CMK (cell line): ENCODE results near the gene HNRNPUL1.
"Not testable (repeated sequence)": the region's sequence is repeated elsewhere in the genome, so short reads cannot be mapped to it uniquely, and the experiment has no call there.

Experiments used
- DNase-seq: peaks from one replicate; pipeline ENCODE4 v3.0.0-alpha.2; 2010; ENCODE audit warnings: low read depth

The HNRNPUL1 gene

DNA sequence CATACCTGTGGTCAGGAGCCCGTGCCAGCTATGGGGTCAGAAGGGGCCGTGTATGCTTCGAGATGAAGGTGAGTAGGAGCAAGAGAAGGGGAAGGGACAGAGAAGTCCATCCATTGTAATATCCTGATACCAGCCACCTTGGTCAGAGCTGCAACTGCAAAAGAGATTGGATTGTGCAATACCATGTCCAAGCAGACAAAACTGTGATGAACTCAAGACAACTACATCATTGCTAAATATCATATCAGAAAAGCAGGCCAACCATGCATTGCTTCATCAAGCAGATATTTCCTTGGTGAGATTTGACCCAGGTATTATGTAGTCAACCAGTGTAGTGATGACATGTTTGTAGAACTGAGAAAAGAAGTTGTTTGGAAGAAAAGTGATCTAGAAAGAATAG lies 12.1 kb downstream of the HNRNPUL1 start:
- DNase-seq = no peak

GRCh38 chr19:41278478-41278877 lies 14.3 kb downstream of the HNRNPUL1 start:
- DNase-seq = no peak

DNA sequence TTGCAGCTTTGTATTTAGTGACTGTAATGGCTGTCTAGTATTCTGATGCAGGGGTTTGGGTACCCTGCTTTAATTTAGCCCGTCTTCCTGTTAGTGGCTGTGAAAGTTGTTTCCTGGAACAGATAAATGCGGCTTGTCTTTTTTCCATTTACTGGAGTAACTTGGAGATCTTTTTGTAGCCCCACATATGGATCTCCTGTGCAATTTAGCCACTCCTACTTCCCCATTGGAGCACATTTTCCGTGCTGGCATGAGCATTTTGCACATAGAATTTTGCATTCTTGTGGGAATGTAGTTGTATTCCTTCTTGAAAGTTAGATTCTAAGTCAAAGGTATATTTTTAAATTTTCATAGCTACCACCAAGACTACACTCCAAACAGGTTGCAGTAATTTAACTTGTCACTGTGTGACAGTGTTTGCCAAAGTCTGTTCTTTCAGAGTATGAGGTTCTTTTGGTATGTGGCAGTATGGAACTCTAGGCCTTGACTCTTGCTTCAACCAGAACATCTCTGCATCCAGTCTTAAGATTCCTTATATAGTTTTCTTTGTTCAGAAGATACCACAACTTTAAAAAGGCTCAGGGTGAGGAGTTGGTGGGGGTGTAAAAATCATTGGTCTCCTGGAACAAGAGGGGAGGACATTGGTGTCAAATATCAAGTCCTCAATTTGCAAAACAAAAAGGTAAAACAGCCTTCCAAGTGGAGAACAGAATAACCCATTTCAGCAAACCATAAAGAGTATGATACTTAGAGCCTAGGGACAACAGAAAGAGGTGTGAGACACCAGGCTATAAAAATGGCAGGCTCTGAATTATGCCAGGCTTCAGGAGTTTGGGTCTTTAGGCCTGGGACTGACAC lies 24.7 kb downstream of the HNRNPUL1 start:
- no peak for DNase-seq

- DNase-seq = not testable (repeated sequence)
Observed at GRCh38 chr19:41289814-41290213, 25.6 kb downstream of the HNRNPUL1 start.

GRCh38 chr19:41294393-41294792 lies 30.2 kb downstream of the HNRNPUL1 start:
- no peak for DNase-seq

- DNase-seq = no peak
Observed at GRCh38 chr19:41295499-41295898, 31.3 kb downstream of the HNRNPUL1 start.

GRCh38 chr19:41296433-41296871 lies 32.3 kb downstream of the HNRNPUL1 start:
- DNase-seq = no peak

- no peak for DNase-seq
Observed at GRCh38 chr19:41297628-41298347, 33.6 kb downstream of the HNRNPUL1 start.

GRCh38 chr19:41298348-41298964 lies 34.3 kb downstream of the HNRNPUL1 start:
- DNase-seq = no peak

- no peak for DNase-seq
Observed at GRCh38 chr19:41299046-41299754, 35.0 kb downstream of the HNRNPUL1 start.

DNA sequence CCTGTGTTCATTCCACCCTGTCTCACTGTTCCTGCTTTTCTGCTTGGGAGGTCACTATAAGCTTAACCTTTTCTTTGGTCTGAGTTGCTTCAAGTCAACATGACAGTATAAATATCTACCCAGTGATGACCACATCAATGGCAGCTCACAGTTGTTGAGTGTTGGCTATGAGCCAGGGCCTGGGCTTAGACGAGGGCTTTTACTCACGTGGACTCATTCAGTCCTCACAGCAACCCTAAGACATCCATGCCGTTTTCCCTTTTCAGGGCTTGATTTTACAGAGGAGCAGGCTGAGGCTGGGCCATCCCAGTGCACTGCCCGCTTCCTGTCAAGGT lies 35.5 kb downstream of the HNRNPUL1 start:
- no peak for DNase-seq

GRCh38 chr19:41300555-41300954 lies 36.4 kb downstream of the HNRNPUL1 start:
- DNase-seq = no peak

GRCh38 chr19:41302624-41303351 lies 38.6 kb downstream of the HNRNPUL1 start:
- DNase-seq = no peak

DNA sequence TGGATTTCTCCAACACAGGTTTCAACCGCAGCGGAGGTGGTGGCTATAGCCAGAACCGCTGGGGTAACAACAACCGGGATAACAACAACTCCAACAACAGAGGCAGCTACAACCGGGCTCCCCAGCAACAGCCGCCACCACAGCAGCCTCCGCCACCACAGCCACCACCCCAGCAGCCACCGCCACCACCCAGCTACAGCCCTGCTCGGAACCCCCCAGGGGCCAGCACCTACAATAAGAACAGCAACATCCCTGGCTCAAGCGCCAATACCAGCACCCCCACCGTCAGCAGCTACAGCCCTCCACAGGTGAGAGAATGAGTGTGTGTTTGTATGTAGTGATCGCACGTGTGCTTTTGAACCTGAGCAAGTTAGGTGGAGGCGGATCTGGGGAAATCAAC lies 39.8 kb downstream of the HNRNPUL1 start:
- DNase-seq = no peak

DNA sequence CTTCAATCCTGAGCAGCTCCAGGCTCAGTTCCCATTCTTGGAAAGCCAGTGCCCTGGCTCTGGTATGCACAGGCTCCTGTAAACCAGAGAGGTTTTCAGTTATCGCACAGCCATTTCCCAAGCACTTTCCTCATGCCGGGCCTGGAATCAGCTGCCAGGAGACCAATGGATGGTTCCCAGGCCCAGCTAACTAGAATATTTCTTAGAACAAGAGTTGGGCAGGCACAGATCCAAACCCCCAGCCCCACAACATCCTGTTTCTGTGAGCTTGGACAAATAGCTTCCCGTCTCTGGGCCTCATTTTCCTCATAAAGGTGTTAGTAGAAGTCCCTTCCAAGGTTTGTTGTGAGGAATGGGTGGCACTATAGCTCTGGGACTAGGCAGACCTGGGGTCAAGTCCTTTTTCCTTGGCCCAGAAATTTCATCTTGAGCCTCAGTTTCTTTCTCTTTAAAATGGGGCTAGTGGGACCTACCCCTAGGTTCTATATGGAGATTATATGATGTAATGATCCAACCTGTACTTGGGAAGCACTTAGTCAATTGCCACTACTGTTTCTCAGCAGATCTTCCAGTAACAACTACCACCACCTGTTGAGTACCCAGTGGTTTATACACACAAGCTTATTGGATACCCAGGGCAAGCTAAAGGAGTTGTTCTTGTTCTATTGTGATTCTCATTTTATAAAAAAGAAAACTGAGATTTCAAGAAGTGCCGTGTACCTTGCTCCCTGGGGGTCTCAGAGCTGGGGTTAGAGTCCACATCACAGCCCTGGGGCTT lies 40.7 kb downstream of the HNRNPUL1 start:
- DNase-seq = no peak

GRCh38 chr19:41305927-41306793 lies 42.0 kb downstream of the HNRNPUL1 start:
- no peak for DNase-seq

GRCh38 chr19:41307090-41307875 lies 43.1 kb downstream of the HNRNPUL1 start:
- DNase-seq = no peak

DNA sequence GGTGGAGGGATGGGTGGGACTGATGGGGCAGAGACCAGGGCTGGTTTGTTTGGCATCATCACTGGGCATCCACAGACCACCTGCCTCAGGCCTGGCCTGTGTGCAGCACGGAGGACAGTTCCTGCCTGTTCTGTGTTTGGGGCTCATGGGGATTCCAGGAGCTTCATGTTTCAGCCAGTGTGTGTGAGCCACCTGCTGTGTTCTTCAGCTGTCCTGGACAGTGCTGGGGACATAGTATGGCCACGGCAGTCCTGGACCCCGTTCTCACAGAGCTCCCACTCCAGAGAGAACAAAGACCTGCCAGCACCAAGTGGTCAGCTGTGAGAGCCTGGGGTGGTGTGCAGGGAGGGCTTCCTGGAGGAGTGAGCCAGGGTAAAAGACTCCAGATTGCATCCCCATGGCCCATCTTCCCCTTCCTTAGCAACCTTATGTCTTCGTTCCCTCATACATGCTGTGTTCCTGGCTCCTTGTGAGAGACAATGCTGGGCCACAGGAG lies 43.8 kb downstream of the HNRNPUL1 start:
- DNase-seq = no peak
